Karpas-422 (cell line): ENCODE measurements around the gene ZNF25. TPM values are rescaled to one million over a fixed set of nuclear protein-coding genes. Genes with fewer than 3 reads are reported as not detected.
A peak's percentile ranks its signal among the peaks of the same experiment; 100 is the strongest.
"Not testable (repeated sequence)": the region's sequence is repeated elsewhere in the genome, so short reads cannot be mapped to it uniquely, and the experiment has no call there.

Experiments
- DNase-seq: peaks from one replicate; pipeline ENCODE4 v3.0.0-alpha.2; 2015
- H2AFZ ChIP-seq: fragments of 200-600 bp; sonication (generic); 2 replicates; pipeline ENCODE4 v1.6.1; 2014; ENCODE audit warnings: antibody characterized with exemption, low read length, mixed read lengths
- H3K27ac ChIP-seq: fragments of 200-600 bp; sonication (generic); 2 replicates; pipeline ENCODE4 v1.5.1; 2014; ENCODE audit warnings: mild to moderate bottlenecking, low read length, moderate library complexity
- H3K27me3 ChIP-seq: fragments of 200-600 bp; sonication (generic); 2 replicates; pipeline ENCODE4 v1.6.1; 2014; ENCODE audit warnings: low read length, mixed read lengths
- H3K36me3 ChIP-seq: fragments of 200-600 bp; sonication (generic); 2 replicates; pipeline ENCODE4 v1.6.1; 2014; ENCODE audit warnings: low read length, mixed read lengths; ENCODE audit not compliant: insufficient read depth
- H3K4me1 ChIP-seq: fragments of 200-600 bp; sonication (generic); 2 replicates; pipeline ENCODE4 v1.6.1; 2014; ENCODE audit warnings: mild to moderate bottlenecking, low read length, mixed read lengths
- H3K4me2 ChIP-seq: fragments of 200-600 bp; sonication (generic); 2 replicates; pipeline ENCODE4 v1.6.1; 2014; ENCODE audit warnings: low read length, low read depth, mild to moderate bottlenecking; ENCODE audit not compliant: poor library complexity, severe bottlenecking
- H3K4me3 ChIP-seq: fragments of 200-600 bp; sonication (generic); 2 replicates; pipeline ENCODE4 v1.5.1; 2014; ENCODE audit warnings: mild to moderate bottlenecking, antibody characterized with exemption, low read length, mixed read lengths
- H3K79me2 ChIP-seq: fragments of 200-600 bp; sonication (generic); 2 replicates; pipeline ENCODE4 v1.6.1; 2014; ENCODE audit warnings: mild to moderate bottlenecking, low read length, mixed read lengths
- H3K9ac ChIP-seq: fragments of 200-600 bp; sonication (generic); 2 replicates; pipeline ENCODE4 v1.6.0; 2014; ENCODE audit warnings: low read length
- H3K9me2 ChIP-seq: fragments of 200-600 bp; sonication (generic), shearing (Covaris generic); replicated peaks from 2 replicates; pipeline ENCODE4 v1.6.0; 2014; ENCODE audit warnings: mild to moderate bottlenecking, low read length, moderate library complexity; ENCODE audit not compliant: insufficient read depth
- H3K9me3 ChIP-seq: fragments of 300-700, 200-600 bp; sonication (generic); 2 replicates; pipeline ENCODE4 v1.6.1; 2014; ENCODE audit warnings: low read length, mixed read lengths
- H4K20me1 ChIP-seq: fragments of 200-600 bp; sonication (generic); 2 replicates; pipeline ENCODE4 v1.6.1; 2014; ENCODE audit warnings: mild to moderate bottlenecking, antibody characterized with exemption, low read length, low read depth; ENCODE audit not compliant: insufficient read depth
- total RNA-seq: library from RNA; depleted of rRNA; stranded (reverse); fragments of >200 nt; shearing (Covaris generic); gene quantifications from 2 replicates; pipeline ENCODE4 v1.2.3, GENCODE V29; 2014; ENCODE audit warnings: low replicate concordance; rRNA removed

ZNF25 gene
- 3.4 and 5.6 TPM in 2 replicates for total RNA-seq

GRCh38 chr10:37976091-37976879 lies at the start of gene ZNF25:
TSS of gene ZNF25 (minus strand) at chr10:37976647. CDS start at chr10:37971722, 4,925 bp downstream.
- Histone ChIP-seq H3K4me2 (peak within 1 kb of the TSS; percentile 81), H4K20me1 (no peaks in the 10 kb centered on the region), H3K27ac (peak within 1 kb of the TSS; percentile 82), H3K9ac (peak within 1 kb of the TSS; percentile 77), H3K27me3 (no peaks in the 10 kb centered on the region), H3K9me2 (no peaks in the 10 kb centered on the region), H3K4me3 (peak within 1 kb of the TSS; percentile 71), H3K36me3 (no peaks in the 10 kb centered on the region), H3K9me3 (no peaks in the 10 kb centered on the region), H3K79me2 (peaks cover 5% of the 10 kb centered on the region), H3K4me1 (peaks cover 20% of the 10 kb centered on the region), H2AFZ (peak within 1 kb of the TSS; percentile 96)
- DNase-seq = peak; percentile 100

GRCh38 chr10:38025283-38025682 lies 48.8 kb upstream of the ZNF25 start:
- no peak overlapping the region for H3K9ac ChIP-seq
- H2AFZ ChIP-seq = no peak overlapping the region
- DNase-seq = peak; percentile 55
- no peaks in the 10 kb centered on the region for H3K9me2 ChIP-seq
- H3K4me3 ChIP-seq = no peak overlapping the region
- H3K79me2 ChIP-seq = 0 out of 2 replicates have a peak, but pooled peaks cover 10% of the 10 kb centered on the region
- H3K27me3 ChIP-seq = no peaks in the 10 kb centered on the region
- H3K9me3 ChIP-seq = no peaks in the 10 kb centered on the region
- no peak overlapping the region for H3K27ac ChIP-seq
- no peaks in the 10 kb centered on the region for H4K20me1 ChIP-seq
- peaks cover 69% of the 10 kb centered on the region for H3K36me3 ChIP-seq
- H3K4me2 ChIP-seq = no peak overlapping the region
- no peaks in the 10 kb centered on the region for H3K4me1 ChIP-seq

GRCh38 chr10:38019124-38019523 lies 42.7 kb upstream of the ZNF25 start:
- not testable (repeated sequence) for DNase-seq, H3K9me3 ChIP-seq, H3K9me2 ChIP-seq, H3K9ac ChIP-seq, H3K4me1 ChIP-seq, H3K27me3 ChIP-seq, H3K4me2 ChIP-seq, H3K27ac ChIP-seq, H3K4me3 ChIP-seq, H2AFZ ChIP-seq, H4K20me1 ChIP-seq
- Histone ChIP-seq H3K36me3 (peaks cover 77% of the 10 kb centered on the region), H3K79me2 (peaks cover 14% of the 10 kb centered on the region; the same call in 1 of the 2 replicates)

- H3K36me3 ChIP-seq = peaks cover 77% of the 10 kb centered on the region
Observed at GRCh38 chr10:38016354-38016753, 39.9 kb upstream of the ZNF25 start.

GRCh38 chr10:38010119-38010903 lies 33.9 kb upstream of the ZNF25 start, which contains the start of gene ZNF33A:
TSS of gene ZNF33A (plus strand) at chr10:38010675. CDS start at chr10:38012342, 1,667 bp downstream.
- peak; percentile 97 for DNase-seq
- Histone ChIP-seq H4K20me1 (no peaks in the 10 kb centered on the region), H3K4me3 (peak within 1 kb of the TSS; percentile 83), H3K4me1 (peaks cover 16% of the 10 kb centered on the region), H3K9ac (peak within 1 kb of the TSS; percentile 81), H2AFZ (peak within 1 kb of the TSS; percentile 97), H3K36me3 (peaks cover 24% of the 10 kb centered on the region), H3K27me3 (no peaks in the 10 kb centered on the region), H3K9me2 (no peaks in the 10 kb centered on the region), H3K27ac (peak within 1 kb of the TSS; percentile 80), H3K79me2 (peaks cover 35% of the 10 kb centered on the region), H3K4me2 (peak within 1 kb of the TSS; percentile 99), H3K9me3 (no peaks in the 10 kb centered on the region)

More at GRCh38 chr10:38016354-38016753, 39.9 kb upstream of the ZNF25 start:
- H3K4me3 ChIP-seq = no peak overlapping the region
- no peaks in the 10 kb centered on the region for H3K9me2 ChIP-seq
- H3K4me1 ChIP-seq = peaks cover 8% of the 10 kb centered on the region
- no peak for DNase-seq
- H3K4me2 ChIP-seq = no peak overlapping the region
- H3K9me3 ChIP-seq = no peaks in the 10 kb centered on the region
- no peaks in the 10 kb centered on the region for H4K20me1 ChIP-seq
- no peak overlapping the region for H3K27ac ChIP-seq
- peaks cover 36% of the 10 kb centered on the region for H3K79me2 ChIP-seq
- H3K9ac ChIP-seq = no peak overlapping the region
- no peak overlapping the region for H2AFZ ChIP-seq
- H3K27me3 ChIP-seq = no peaks in the 10 kb centered on the region

- no peaks in the 10 kb centered on the region for H3K9me2 ChIP-seq
- H3K9me3 ChIP-seq = no peaks in the 10 kb centered on the region
- H3K27ac ChIP-seq = no peak overlapping the region
- H3K4me1 ChIP-seq = peaks cover 16% of the 10 kb centered on the region
- H3K9ac ChIP-seq = no peak overlapping the region
- H3K79me2 ChIP-seq = peaks cover 18% of the 10 kb centered on the region
- H3K27me3 ChIP-seq = no peaks in the 10 kb centered on the region
- DNase-seq = no peak
- peaks cover 5% of the 10 kb centered on the region; the same call in 1 of the 2 replicates for H3K36me3 ChIP-seq
- H2AFZ ChIP-seq = no peak overlapping the region
- no peaks in the 10 kb centered on the region for H4K20me1 ChIP-seq
- H3K4me2 ChIP-seq = no peak overlapping the region
- no peak overlapping the region for H3K4me3 ChIP-seq
Observed at GRCh38 chr10:38007991-38008390, 31.5 kb upstream of the ZNF25 start.

GRCh38 chr10:38007551-38007950 lies 31.1 kb upstream of the ZNF25 start:
- H3K27me3 ChIP-seq = no peaks in the 10 kb centered on the region
- no peaks in the 10 kb centered on the region for H4K20me1 ChIP-seq
- H3K27ac ChIP-seq = no peak overlapping the region
- H3K9me3 ChIP-seq = no peaks in the 10 kb centered on the region
- H3K9me2 ChIP-seq = no peaks in the 10 kb centered on the region
- H3K4me2 ChIP-seq = no peak overlapping the region
- no peak overlapping the region for H3K9ac ChIP-seq
- H3K36me3 ChIP-seq = peaks cover 2% of the 10 kb centered on the region; the same call in 1 of the 2 replicates
- no peak overlapping the region for H3K4me3 ChIP-seq
- H3K79me2 ChIP-seq = peaks cover 15% of the 10 kb centered on the region
- H3K4me1 ChIP-seq = peaks cover 16% of the 10 kb centered on the region
- DNase-seq = no peak
- H2AFZ ChIP-seq = no peak overlapping the region

GRCh38 chr10:38003588-38003987 lies 27.1 kb upstream of the ZNF25 start:
- no peak overlapping the region for H3K27ac ChIP-seq
- no peaks in the 10 kb centered on the region for H4K20me1 ChIP-seq
- H3K36me3 ChIP-seq = no peaks in the 10 kb centered on the region
- DNase-seq = no peak
- H3K4me1 ChIP-seq = no peaks in the 10 kb centered on the region
- no peak overlapping the region for H3K4me3 ChIP-seq
- H3K9me2 ChIP-seq = no peaks in the 10 kb centered on the region
- no peaks in the 10 kb centered on the region for H3K9me3 ChIP-seq
- no peak overlapping the region for H2AFZ ChIP-seq
- no peak overlapping the region for H3K4me2 ChIP-seq
- H3K9ac ChIP-seq = no peak overlapping the region
- no peaks in the 10 kb centered on the region for H3K79me2 ChIP-seq
- H3K27me3 ChIP-seq = no peaks in the 10 kb centered on the region
